ENCODE data around the gene ADAM15.

ADAM15 gene, protein sequence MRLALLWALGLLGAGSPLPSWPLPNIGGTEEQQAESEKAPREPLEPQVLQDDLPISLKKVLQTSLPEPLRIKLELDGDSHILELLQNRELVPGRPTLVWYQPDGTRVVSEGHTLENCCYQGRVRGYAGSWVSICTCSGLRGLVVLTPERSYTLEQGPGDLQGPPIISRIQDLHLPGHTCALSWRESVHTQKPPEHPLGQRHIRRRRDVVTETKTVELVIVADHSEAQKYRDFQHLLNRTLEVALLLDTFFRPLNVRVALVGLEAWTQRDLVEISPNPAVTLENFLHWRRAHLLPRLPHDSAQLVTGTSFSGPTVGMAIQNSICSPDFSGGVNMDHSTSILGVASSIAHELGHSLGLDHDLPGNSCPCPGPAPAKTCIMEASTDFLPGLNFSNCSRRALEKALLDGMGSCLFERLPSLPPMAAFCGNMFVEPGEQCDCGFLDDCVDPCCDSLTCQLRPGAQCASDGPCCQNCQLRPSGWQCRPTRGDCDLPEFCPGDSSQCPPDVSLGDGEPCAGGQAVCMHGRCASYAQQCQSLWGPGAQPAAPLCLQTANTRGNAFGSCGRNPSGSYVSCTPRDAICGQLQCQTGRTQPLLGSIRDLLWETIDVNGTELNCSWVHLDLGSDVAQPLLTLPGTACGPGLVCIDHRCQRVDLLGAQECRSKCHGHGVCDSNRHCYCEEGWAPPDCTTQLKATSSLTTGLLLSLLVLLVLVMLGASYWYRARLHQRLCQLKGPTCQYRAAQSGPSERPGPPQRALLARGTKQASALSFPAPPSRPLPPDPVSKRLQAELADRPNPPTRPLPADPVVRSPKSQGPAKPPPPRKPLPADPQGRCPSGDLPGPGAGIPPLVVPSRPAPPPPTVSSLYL

DNA sequence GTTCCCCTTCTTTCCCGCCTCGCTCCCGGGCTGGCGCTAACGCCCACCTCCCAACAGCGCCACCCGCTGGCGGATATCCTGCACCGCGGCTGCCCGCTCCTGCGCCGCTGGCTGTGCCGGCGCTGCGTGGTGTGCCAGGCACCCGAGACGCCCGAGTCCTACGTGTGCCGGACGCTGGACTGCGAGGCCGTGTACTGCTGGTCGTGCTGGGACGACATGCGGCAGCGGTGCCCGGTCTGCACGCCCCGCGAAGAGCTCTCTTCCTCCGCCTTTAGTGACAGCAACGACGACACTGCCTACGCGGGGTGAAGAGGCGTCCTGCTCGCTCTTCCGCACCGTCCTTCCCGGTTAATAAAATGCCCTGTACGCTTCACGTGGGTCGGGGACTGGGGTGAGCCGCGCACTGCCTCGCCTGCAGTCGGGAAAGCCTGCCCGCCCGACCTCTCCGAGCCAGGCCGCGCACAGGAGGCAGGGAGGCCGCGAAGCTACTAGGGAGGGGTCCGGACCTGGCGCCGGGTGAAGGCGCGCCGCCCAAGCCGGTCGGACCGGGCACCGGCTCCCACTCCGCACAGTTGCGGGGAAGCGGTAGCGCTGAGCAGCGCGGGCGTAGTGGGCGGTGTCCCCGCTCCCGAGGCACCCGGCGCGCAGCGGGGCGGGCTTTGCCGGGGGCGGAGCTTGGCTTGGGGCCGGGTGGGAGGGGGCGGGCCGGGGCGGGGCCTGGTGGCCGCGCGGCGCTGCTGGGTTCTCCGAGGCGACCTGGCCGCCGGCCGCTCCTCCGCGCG lies at the start of gene ADAM15:
Gene ADAM15 (plus strand): TSS at position 757 of the 782 bp plus-strand sequence. CDS start 71 bp downstream, outside the sequence.
- peak; percentile 83 for DNase-seq

DNA sequence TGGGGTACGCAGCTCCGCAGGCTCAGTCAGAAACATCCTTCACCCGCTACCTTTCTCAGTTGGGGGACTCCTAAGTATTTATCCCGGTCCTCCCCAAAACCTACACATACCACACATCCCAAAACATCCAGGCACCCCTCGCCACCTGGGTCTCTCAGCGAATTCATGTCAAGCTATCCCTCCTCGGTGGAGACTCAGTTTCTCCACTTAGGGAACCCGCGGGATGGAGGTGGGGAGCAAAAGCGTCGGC lies 49.8 kb upstream of the ADAM15 start:
- no peak for DNase-seq

DNA sequence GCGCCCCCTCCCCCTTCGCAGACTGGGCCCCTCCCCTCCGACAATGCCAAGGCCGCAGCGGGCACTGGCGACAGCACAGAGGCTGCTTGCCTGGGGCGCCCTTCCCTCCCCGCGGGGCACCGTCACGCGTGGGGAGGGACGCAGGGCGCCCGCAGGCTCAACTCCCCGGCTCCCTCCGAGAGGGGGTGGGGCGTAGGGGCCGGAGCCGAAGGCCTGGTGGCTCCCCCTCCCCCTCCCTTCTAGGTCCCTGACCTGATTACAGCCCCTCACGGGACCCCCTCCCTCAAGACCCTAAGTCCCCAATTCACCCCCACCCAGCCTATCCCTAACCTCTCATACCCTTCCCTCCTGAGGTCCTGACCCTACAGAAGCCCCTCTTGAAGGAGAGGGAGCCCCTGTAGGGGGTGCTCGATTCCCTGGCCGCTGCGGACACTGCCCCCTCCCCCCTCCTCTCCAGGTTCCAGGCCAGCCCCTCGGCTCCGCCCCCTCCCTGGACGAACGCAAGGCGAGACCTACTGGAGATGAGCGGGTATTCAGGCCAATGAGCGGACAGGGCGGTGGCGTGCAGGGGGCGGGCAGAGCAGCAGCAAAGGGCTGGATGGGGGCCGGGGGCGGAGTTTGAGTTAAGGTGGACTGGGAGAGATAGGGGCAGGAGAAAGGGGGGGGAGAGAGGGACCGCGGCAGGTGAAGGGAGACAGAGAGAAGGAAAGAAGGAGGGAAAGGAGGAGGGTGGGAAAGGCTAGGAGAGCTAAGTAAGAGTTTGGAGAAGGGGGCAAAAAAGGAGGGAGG lies 49.2 kb upstream of the ADAM15 start:
- DNase-seq: peak; percentile 98

DNA sequence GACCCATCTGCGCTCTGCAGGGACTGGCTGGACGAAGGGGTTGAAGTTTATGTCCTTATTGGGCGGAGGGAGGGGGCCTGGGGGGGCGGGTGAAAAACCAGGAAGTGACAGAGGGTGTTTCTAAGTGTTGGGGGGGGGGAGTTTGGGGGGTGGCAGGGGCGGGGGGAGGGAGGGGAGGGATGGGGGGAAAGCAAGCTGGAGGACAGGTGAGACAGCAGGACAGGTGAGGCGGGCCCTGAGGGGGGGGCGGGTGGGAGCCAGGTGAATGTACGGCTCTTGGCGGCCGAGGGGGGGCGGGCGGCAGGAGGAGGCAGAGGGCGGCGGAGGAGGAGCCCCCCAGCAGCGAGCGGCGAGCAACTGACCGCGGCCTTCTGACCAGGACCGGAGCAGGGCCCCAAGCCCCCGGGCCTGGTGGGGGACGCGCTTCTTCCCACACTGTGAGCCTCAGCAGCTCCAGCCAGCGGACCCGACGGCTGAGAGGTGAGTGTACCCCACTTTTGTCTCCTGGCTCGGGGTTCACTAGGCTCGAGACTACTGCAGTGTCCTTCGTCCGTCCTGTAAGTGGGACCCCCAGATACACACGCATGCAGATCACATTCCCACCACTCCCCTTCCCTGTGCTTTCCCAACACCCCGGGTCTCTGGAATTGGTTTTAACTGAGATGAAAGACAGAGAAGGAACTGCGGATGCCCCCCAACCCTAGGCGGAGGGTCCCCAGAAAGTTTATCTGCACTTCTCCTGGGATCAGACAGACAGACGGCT lies 48.5 kb upstream of the ADAM15 start, which contains the start of gene ZBTB7B:
Gene ZBTB7B (plus strand): TSS at position 339 of the 763 bp plus-strand sequence. CDS start 11,859 bp downstream, outside the sequence.
- no peak for DNase-seq

DNA sequence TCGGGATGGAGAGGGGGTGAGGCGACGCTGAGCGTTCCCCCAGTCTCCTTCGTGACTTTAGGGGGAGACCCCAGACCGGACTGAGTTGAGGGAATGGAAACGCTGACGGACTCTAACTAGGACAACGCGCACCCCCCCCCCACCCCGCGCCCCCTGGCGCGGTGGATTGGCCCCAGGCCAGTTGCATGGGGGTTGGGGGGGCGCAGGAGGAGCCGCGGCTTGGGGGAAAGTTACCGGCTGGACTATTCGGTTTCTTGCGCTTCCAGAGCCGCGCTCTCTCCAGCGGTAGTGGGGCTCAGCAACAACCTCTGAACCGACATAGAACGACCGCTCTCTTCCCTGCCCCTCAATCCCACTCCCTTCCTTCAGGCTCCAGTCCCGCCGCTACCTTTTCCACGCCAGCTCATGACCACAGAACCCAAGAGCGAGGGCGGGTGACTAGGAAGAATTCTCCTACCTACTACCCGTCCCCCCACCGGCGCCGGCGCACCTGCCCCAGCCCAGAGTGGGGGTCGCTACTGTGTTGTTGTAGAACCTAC lies 47.8 kb upstream of the ADAM15 start:
- no peak for DNase-seq

DNA sequence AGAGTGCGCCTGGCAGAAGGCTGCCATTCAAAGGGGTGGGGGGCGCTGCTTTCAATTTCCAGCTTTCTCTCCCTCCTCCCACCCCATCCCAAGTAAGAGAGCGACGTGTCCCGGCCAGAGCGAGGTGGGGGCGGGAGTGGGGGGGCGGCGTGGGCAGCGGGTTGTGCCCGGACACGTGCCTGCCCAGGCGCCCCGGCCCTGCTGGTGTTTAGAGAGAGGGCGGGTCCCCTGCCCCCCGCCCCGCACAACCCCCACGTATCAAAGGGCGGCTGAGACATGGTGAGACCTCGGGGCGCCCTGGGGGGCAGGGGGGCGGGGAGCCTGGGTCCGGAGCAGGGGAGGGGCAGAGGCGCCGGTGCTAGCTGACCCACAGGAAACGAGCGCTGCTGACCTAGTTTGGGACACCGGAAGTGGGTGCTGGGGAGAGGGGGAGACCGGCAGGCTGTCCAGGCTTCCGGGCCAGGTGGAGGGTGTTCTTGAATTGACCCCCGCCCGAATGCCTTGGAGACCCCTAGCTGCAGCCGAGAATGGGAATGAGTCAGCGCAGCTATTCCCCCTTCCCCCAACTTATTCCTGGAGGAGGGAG lies 47.3 kb upstream of the ADAM15 start:
- no peak for DNase-seq

DNA sequence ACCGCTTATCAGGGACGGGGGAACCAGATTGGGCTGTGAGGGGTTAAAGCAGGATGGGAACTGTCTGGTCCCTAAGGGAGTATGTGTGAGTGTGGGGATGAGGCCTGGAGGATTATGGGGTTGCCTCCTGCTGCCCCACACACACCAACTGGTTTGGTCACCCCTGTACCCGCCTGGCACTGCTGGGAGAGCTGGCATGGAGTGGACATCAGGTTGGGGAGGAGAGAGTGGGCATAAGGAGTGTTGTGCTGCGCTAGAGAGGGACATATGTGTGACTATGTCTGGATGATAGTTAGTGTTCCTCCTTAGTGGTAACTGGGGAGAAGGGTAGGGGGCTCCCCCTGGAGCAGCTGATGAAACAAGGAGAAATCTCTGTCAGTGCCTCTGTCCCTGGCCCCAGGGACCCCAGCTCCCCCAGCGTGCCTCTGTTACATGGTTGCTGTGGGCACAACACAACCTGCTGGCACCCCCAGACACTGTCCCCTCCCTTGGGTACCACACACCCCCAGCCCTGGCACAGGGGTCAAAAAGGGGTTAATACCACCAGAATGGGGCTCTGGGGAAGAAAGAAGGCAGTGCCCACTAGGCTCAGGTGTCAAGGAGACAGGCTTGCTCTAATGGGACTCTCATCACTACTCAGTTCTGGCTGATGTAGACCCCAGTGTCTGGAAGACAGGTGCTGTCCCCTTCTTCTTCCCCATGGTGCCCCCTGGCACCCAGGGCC lies 46.6 kb upstream of the ADAM15 start:
- DNase-seq: no peak

DNA sequence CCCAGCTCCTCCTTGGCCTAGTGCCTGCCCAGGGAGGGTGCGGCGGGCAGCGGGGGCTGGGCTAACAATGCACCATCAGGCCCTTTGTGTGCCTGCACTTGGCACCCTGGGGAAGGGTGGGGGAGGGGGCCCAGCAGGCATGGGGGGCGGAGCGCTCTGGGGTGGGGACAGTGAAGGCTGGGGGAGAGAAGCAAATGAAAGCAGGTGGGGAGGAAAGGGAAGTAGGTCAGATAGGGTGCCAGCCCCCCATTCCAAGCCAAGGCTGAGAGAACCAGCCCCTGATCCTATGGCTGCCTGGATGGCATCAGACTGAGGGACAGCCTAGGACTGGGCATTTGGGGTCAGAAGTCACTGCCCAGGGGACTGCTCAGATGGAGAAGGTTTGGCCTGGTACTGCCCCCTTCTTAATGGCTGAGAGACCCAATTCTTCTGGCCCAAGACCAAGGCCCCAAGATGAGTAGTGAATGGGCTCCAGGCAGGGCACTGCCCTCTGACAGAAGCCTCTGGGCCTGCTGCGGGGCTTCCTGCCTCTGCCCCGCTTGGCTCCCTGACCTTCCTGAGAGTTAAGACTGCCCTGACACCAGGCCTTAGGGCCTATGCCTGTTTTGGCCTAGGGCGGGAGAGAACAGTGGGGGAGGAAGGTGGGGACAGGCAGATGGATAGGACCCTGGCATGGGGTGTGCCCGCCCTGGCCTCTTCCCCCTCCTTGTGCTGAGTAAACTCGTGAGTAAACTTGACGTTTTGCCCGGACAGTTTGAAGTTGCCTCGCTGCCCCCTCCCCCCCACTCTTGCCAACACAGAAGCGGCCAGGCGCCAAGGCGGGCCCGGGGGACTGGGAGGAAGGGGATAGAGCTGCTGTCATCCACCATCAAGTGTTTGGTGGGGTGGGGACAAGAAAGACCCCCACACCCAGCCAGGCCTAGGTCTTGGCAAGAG lies 45.8 kb upstream of the ADAM15 start:
- DNase-seq: peak; percentile 60

DNA sequence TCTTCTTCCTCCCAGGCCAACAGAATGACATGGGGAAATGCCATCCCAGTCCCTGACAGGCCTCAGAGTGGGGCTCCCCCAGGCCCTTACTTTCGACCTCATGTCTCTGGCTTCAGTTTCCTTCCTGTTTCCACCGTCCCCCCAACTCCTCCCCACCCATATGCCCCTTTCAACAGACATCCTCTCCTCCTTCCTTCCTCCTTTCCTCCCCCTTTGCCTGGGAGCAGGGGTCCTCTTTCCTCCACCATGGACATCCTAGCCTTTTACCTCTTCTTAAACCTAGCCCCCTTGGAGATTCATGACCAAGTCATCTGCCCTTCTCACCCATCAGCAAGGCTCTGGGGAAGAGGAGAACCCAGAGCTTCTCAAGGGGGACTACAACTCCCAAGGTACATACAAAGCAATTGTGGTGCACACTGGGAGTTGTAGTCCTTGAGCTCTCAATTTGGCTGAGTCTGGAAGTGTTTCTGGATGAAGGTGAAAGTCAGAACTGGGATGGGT lies 44.5 kb upstream of the ADAM15 start:
- DNase-seq: peak; percentile 46

DNA sequence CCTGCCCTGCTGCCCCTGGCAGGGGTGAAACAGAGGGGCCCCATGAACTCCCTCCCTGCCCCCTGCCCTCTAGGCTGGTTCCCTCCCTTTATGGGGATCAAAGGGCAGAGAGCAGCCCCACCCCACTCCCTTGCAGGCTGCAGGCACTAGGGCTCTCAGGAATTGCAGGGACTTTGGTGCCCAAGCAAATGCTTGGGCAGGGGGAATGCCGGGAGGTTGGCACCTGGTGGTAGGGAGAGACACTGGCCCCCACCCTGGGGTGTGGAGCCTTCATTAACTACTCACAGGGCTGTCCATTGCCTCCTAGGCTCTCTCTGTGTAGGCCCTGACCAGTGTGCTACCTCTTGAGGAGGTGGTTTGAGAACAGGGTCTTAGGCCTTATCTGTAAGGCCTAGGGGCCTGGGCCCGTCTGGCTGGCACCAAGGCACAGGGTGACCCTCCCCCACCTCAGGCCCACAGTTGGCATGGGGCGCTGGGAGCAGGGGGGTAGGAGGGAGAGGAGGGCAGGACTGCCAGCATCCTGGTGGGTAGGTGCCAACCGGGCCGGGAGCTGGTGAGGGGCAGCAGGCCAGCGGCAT lies 43.8 kb upstream of the ADAM15 start:
- no peak for DNase-seq

DNA sequence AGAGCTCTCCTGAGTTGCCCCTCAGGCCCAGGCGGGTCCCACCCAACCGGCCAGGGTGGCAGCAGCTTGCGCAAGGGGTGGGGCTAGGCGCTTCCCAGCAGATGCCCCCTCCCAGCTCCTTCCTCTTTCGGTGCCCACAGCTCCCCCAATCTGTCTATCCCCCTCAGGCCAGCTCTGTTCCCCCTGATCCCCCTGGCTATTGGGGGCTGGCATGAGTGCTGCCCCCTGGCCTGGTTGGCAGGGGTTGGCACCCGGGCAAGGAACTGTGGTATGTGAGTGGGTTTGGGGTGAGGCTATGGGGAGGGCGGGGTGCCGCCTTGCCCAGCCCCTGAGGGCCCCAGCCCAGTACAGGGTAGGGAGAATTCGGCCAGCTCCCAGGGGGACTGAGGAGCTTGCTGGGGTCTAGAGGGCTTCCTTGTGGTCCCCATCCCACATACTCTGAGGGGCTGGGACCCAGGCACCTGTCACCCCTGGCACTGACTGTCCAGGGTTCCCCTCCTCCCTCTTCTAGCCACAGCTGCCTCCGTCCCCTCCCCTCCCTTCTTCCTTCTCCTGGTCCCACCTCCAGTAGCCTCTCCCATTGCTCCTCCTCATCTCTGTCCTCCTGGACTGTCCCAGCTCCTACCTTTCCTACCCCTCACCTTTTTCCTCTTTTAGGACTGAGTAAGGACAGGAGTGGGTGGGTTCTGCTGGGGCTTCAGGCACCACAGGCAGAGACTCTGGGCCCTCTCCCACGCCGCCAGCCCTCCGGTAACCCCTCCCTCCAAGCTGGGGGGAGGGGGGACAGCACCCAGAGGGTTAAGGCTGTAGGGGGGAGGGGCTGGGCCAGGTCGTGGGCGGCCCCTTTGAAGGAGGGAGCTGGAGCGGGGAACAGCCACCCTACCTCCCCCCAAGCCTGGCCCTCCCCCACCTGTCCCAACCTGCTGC lies 42.8 kb upstream of the ADAM15 start:
- no peak for DNase-seq

DNA sequence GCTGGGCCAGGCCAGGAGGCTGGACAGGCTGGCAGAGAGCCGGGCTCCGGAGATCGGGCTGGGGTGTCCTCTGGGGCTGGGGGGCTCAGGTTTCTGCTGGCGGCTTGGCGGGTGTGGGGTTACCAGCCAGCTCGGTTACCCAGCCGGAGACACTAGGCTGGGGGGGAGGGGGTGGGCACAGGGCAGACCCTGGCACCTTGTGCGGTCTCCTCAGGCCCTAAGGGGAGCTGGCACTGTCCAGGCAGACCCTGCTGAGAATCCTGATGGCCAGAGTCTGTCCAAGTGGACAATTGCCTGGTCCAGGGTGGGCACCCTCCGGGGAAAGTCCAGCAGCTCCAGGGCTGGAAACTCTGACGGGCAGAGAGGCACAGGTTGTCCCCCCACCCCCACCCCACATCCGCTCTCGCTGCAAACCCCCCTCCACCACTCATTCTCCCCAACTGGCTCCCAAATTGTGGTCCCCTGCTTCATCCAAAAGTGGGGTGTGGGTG lies 41.9 kb upstream of the ADAM15 start:
- no peak for DNase-seq

DNA sequence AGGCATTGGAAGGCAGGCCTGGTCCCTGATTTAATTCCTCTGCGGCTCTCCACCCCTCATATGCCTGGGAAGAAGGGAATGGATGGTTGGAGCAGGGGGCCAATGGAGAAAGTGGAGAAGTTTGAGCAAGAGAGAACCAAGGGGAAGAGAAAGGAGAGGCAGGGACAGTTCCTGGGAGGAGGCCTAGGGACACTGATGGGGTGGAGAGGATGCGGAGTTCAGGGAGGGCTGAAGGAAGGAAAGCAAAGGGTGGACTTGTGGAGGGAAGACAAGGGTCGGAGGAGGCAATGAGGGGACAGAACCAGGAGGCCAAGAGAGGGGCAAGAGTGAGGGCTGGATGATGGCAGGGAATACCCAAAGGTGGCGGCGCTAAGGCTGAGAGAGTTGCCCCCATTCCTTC lies 41.4 kb upstream of the ADAM15 start:
- DNase-seq: no peak

DNA sequence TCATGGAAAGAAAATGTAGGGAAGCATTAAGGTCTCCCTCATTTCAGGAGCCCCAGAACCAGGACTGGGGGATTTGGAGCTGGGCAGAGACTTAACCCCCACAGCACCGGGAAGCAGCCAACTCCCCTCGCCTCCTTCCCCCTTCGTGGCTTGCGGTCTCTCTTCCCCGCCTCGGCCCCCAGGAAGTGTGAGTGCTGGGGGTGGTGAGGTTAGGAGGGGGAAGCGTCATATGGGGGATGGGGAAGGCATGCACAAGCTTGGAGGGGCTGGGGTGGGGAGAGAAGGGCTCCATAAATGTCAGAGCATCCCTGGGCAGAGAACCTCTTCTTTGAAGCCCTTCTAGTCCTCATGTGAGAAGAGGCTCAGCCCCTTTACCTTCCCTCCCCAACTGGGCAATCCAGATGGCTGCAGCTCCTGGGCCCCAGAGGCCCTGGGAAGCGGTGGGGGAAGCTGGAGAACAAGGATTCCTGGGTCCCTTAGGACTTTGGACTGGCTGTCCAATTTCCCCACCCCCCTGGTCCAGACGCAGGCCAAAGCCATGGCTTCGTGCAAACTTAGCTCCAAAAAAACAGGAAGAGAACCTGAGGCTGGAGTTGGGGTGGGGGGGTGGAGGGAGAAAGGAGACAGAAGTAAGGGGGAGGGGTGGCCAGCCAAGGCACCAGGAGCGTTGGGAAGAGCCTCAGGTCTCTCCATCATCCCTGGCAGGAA lies 40.8 kb upstream of the ADAM15 start:
- no peak for DNase-seq

DNA sequence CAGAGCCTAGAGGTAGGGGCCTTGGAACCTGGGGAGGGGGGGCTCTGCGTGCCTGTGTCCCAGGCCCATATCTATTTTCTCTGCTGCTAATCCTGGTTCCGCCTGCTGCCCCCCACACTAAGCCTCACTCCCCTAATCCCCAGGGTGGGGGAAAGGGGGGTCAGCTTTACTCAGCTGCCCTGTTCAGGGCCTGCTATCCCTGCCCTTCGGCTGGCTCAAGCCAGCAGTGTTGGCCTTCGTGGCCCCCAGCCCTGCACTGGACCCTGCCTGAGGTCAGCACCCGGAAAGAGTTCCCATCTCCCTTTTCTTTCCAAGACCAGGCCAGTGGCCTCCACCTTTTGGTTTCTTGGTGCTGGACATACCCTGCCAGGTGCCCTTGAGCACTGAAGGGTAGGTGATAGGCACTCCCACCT lies 40.1 kb upstream of the ADAM15 start:
- no peak for DNase-seq

DNA sequence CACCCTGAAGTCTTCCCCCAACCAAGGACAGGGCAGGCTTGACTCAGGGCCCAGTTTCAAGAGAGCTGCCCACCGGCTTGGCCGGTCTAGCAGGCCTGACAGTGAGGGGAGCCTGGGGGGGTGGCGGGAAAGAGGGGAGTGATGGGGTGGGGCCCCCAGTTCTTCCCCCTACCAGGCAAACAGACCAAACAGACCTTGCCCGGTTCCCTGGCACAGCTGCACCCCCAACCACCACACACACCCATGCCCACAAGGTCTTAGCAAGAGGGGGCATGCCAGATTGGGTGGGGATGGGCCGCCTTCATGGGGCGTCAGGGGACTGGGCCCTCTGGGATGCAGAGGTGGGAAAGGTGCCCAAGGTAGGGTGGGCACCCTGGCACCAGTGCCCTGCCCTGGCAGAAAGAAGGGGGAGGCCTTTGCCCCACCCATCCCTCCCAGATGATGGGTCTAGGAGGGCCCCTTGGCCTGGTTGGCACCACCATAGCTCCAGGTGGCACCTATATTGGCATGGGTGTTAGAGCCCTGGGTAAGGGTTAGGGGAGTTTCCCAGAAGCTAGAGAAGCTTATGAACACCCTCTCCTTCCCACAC lies 39.6 kb upstream of the ADAM15 start:
- no peak for DNase-seq
